DOHH2 (cell line): Measurements from ENCODE around the gene ADGRB3.

Experiments
- CTCF ChIP-seq: fragments of 200-600 bp; sonication (generic); IDR thresholded peaks from one replicate; pipeline ENCODE4 v1.5.1; 2014; ENCODE audit warnings: antibody characterized with exemption, mild to moderate bottlenecking, low read depth, low read length; ENCODE audit not compliant: poor library complexity, severe bottlenecking
- EZH2phosphoT487 ChIP-seq: fragments of 200-600 bp; sonication (generic); IDR thresholded peaks from 2 replicates; pipeline ENCODE4 v1.6.1; 2017; ENCODE audit warnings: borderline replicate concordance, mild to moderate bottlenecking, antibody characterized with exemption, low read length, moderate library complexity, mixed read lengths

- TF ChIP-seq CTCF (no peak), EZH2phosphoT487 (no peak)
Observed at GRCh38 chr6:69022993-69023392, 387.9 kb downstream of the ADGRB3 start.
